Measurements from ENCODE around the gene AUTS2. TPM values are rescaled to one million over a fixed set of nuclear protein-coding genes. Genes with fewer than 3 reads are reported as not detected.

AUTS2 gene
- total and polyA plus RNA-seq, 2 of the 8 experiments (the other 6 are each of a cell fraction or from before 2014, with no cell fraction given) = 25.9 to 101 TPM

DNA sequence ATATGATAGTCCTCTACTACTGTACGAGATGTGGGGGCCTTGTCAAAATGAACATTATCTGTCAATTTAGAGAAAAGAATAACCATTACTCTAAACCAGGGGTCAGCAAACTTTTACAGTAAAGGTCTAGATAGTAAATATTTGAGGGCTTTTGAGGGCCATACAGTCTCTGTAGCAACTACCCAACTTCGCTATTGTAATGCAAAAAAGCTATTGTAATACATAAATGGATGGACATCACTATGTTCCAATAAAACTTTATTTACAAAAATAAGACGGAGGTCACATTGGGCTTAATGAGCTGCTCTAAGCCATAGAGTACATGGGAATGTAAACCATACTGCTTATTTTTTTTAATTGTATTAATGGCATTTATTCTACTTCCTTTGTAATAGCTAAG, 1055.9 kb downstream of the AUTS2 start:
- Histone ChIP-seq H3K36me3 (ENCODE audit: control insufficient read depth in 2 of 4, insufficient read depth in 4 of 4, low read length in 3 of 4) (no peaks in the 10 kb centered on the region), H3K79me1 (ENCODE audit: low read depth, low read length) (no peaks in the 10 kb centered on the region), H4K8ac (ENCODE audit: extremely low read depth, insufficient read depth, low read length) (no peak overlapping the region), H3K9me3 (ENCODE audit: insufficient read depth in 2 of 2, low read depth in 1 of 2, low read length in 1 of 2) (no peaks in the 10 kb centered on the region), H2BK5ac (ENCODE audit: low read depth, low read length) (no peak overlapping the region), H2BK12ac (ENCODE audit: low read depth, low read length) (no peak overlapping the region), H4K91ac (replicated peaks; ENCODE audit: insufficient read length, low read length) (no peak overlapping the region), H4K20me1 (replicated peaks in 1 of 2; ENCODE audit: control insufficient read depth in 1 of 2, insufficient read depth in 2 of 2, low read length in 2 of 2) (no peaks in the 10 kb centered on the region), H3K4me1 (replicated peaks in 1 of 4; ENCODE audit: control insufficient read depth in 3 of 4, insufficient read depth in 4 of 4, low read length in 3 of 4) (peaks cover 0 to 4% (median 0%) of the 10 kb centered on the region in 4 experiments; a peak in 2 of 7 replicates), H3K23me2 (ENCODE audit: low read depth, low read length) (no peaks in the 10 kb centered on the region), H3K79me2 (ENCODE audit: control insufficient read depth in 1 of 2, insufficient read depth in 2 of 2, low read length in 2 of 2) (no peaks in the 10 kb centered on the region; a peak in 1 of 4 replicates), H2AFZ (ENCODE audit: low read length) (no peak overlapping the region), H2BK120ac (replicated peaks; ENCODE audit: low read depth, low read length) (no peak overlapping the region), H3K27ac (ENCODE audit: low read depth, low read length) (no peak overlapping the region), H3K56ac (replicated peaks; ENCODE audit: insufficient read length, low read depth, low read length) (no peak overlapping the region), H3K9ac (replicated peaks in 1 of 4; ENCODE audit: extremely low read depth in 1 of 4, low read depth in 3 of 4, low read length in 3 of 4) (no peak overlapping the region), H3K23ac (ENCODE audit: insufficient read length) (no peak overlapping the region), H3K18ac (ENCODE audit: extremely low read depth, low read length) (no peak overlapping the region), H3K27me3 (replicated peaks in 1 of 4; ENCODE audit: control insufficient read depth in 3 of 4, extremely low read depth in 1 of 4, insufficient read depth in 3 of 4, low read length in 3 of 4) (no peaks in the 10 kb centered on the region), H2BK20ac (ENCODE audit: low read length) (no peak overlapping the region), H3K4me3 (ENCODE audit: extremely low read depth in 1 of 4, insufficient read depth in 2 of 4, low read depth in 3 of 4, low read length in 4 of 4) (no peak overlapping the region), H3K4me2 (ENCODE audit: insufficient read depth in 1 of 2, low read depth in 2 of 2, low read length in 2 of 2) (no peak overlapping the region), H3K14ac (ENCODE audit: insufficient read length) (no peak overlapping the region), H2BK15ac (ENCODE audit: low read length) (no peak overlapping the region), H2AK5ac (ENCODE audit: low read depth, low read length) (no peak overlapping the region), H4K5ac (ENCODE audit: insufficient read length, low read depth, low read length) (no peak overlapping the region), H3K4ac (replicated peaks; ENCODE audit: insufficient read length, low read depth, low read length) (no peak overlapping the region)
- TF ChIP-seq SP2 (IDR thresholded peaks at IDR 0.05; ENCODE audit: low read length) (no peak), SP4 (IDR thresholded peaks at IDR 0.05; ENCODE audit: low read length) (no peak), BACH1 (IDR thresholded peaks at IDR 0.05; ENCODE audit: low read length) (no peak), KDM5A (IDR thresholded peaks at IDR 0.05; ENCODE audit: low read length) (no peak), RXRA (IDR thresholded peaks at IDR 0.05; ENCODE audit: insufficient read depth, low read depth, low read length) (no peak), JUND (IDR thresholded peaks at IDR 0.05; ENCODE audit: low read length) (no peak)
- TF ChIP-seq, protein P1, sequence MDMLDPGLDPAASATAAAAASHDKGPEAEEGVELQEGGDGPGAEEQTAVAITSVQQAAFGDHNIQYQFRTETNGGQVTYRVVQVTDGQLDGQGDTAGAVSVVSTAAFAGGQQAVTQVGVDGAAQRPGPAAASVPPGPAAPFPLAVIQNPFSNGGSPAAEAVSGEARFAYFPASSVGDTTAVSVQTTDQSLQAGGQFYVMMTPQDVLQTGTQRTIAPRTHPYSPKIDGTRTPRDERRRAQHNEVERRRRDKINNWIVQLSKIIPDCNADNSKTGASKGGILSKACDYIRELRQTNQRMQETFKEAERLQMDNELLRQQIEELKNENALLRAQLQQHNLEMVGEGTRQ (IDR thresholded peaks at IDR 0.05; ENCODE audit: low read length) = no peak
- no peak for DNase-seq (ENCODE audit: low read depth in 1 of 2, low spot score in 2 of 2)
- ChIA-PET POLR2A (ENCODE audit: partially characterized antibody) (no interaction called here), CTCF (ENCODE audit: partially characterized antibody) (no interaction called here)
- FAIRE-seq = no peak
- 84% methylated on average over 3 of the region's 3 CpGs; no CpG with 5 or more reads in 1 of the 2 experiments for WGBS, 2 experiments (ENCODE audit: extremely low coverage in 1 of 2, insufficient coverage in 1 of 2, insufficient read length in 1 of 2, insufficient replicate concordance in 2 of 2, low coverage in 1 of 2, low lambda C conversion rate in 2 of 2, missing lambda C conversion rate in 1 of 2)
